Measurements from ENCODE around the gene ARX.

The ARX gene

GRCh38 chrX:25005034-25005381 is 10.8 kb downstream of the ARX start:
- no peak for TF ChIP-seq CTCF (IDR thresholded peaks at IDR 0.05; ENCODE audit: extremely low read depth, missing control alignments)
- no peak for DNase-seq (ENCODE audit: low spot score)

GRCh38 chrX:25004485-25005032 is 11.2 kb downstream of the ARX start:
- DNase-seq (ENCODE audit: low spot score), result no peak
- TF ChIP-seq CTCF (IDR thresholded peaks at IDR 0.05; ENCODE audit: extremely low read depth, missing control alignments), result no peak

GRCh38 chrX:25004040-25004439 is 11.7 kb downstream of the ARX start:
- no peak for DNase-seq (ENCODE audit: low spot score)
- no peak for TF ChIP-seq CTCF (IDR thresholded peaks at IDR 0.05; ENCODE audit: extremely low read depth, missing control alignments)

- TF ChIP-seq CTCF (IDR thresholded peaks at IDR 0.05; ENCODE audit: extremely low read depth, missing control alignments), result no peak
- no peak for DNase-seq (ENCODE audit: low spot score)
Measured at GRCh38 chrX:25003066-25003849, 12.5 kb downstream of the ARX start.

- DNase-seq (ENCODE audit: low spot score), result no peak
- TF ChIP-seq CTCF (IDR thresholded peaks at IDR 0.05; ENCODE audit: extremely low read depth, missing control alignments), result no peak
Measured at GRCh38 chrX:25002661-25003020, 13.1 kb downstream of the ARX start.

GRCh38 chrX:25001808-25002660 is 13.7 kb downstream of the ARX start:
- TF ChIP-seq CTCF (IDR thresholded peaks at IDR 0.05; ENCODE audit: extremely low read depth, missing control alignments), result no peak

GRCh38 chrX:24999511-24999910 is 16.3 kb downstream of the ARX start:
- no peak for TF ChIP-seq CTCF (IDR thresholded peaks at IDR 0.05; ENCODE audit: extremely low read depth, missing control alignments)
- no peak for DNase-seq (ENCODE audit: low spot score)

More at GRCh38 chrX:25001808-25002660, 13.7 kb downstream of the ARX start:
- DNase-seq (ENCODE audit: low spot score), result no peak

All from GM20000 (cell line).